KMS-11 (cell line): Measurements from ENCODE around the gene LIG3.
"Not testable (repeated sequence)": the region's sequence is repeated elsewhere in the genome, so short reads cannot be mapped to it uniquely, and the experiment has no call there.

Source experiments
- H2AFZ ChIP-seq: fragments of 200-600 bp; sonication (generic); 2 replicates; pipeline ENCODE4 v1.6.1; 2016; ENCODE audit warnings: antibody characterized with exemption, mixed run types, low read depth
- H3K27ac ChIP-seq: fragments of 200-600 bp; sonication (generic); 2 replicates; pipeline ENCODE4 v1.6.1; 2016; ENCODE audit warnings: mild to moderate bottlenecking, mixed run types
- H3K27me3 ChIP-seq: fragments of 200-600 bp; sonication (generic); 2 replicates; pipeline ENCODE4 v1.6.1; 2017; ENCODE audit warnings: mild to moderate bottlenecking, low read depth, mixed run types, moderate library complexity; ENCODE audit not compliant: insufficient read depth
- H3K36me3 ChIP-seq: fragments of 200-600 bp; sonication (generic); 2 replicates; pipeline ENCODE4 v1.6.1; 2017; ENCODE audit warnings: mild to moderate bottlenecking, mixed run types; ENCODE audit not compliant: insufficient read depth
- H3K4me1 ChIP-seq: fragments of 200-600 bp; sonication (generic); 2 replicates; pipeline ENCODE4 v1.6.1; 2016; ENCODE audit warnings: mild to moderate bottlenecking, low read depth, mixed run types; ENCODE audit not compliant: poor library complexity, severe bottlenecking
- H3K4me2 ChIP-seq: fragments of 200-600 bp; sonication (generic); 2 replicates; pipeline ENCODE4 v1.7.0; 2016; ENCODE audit warnings: mild to moderate bottlenecking, mixed run types
- H3K4me3 ChIP-seq: fragments of 200-600 bp; sonication (generic); IDR thresholded peaks from 2 replicates; pipeline ENCODE4 v1.6.1; 2017; ENCODE audit warnings: low read depth, low read length, mixed read lengths; ENCODE audit not compliant: insufficient read depth
- H3K79me2 ChIP-seq: fragments of 200-600 bp; sonication (generic); 2 replicates; pipeline ENCODE4 v1.6.1; 2016; ENCODE audit warnings: low read depth, mixed run types; ENCODE audit not compliant: insufficient read depth
- H3K9ac ChIP-seq: fragments of 200-600 bp; sonication (generic); 2 replicates; pipeline ENCODE4 v1.6.1; 2016; ENCODE audit warnings: mild to moderate bottlenecking, mixed run types
- H4K20me1 ChIP-seq: fragments of 200-600 bp; sonication (generic); 2 replicates; pipeline ENCODE4 v1.6.1; 2016; ENCODE audit warnings: mild to moderate bottlenecking, mixed run types; ENCODE audit not compliant: insufficient read depth
- TF ChIP-seq, protein P1 (sequence below): fragments of 200-600 bp; sonication (generic); conservative IDR thresholded peaks from 2 replicates; pipeline ENCODE4 v1.6.1; 2017; ENCODE audit warnings: low read depth, mild to moderate bottlenecking, antibody characterized with exemption, low read length, moderate library complexity, mixed read lengths

Gene LIG3

GRCh38 chr17:34980353-34980680 lies at the start of gene LIG3:
Gene LIG3, plus strand, starts transcription at chr17:34980512. Its CDS starts 2,494 bp downstream, at chr17:34983006.
- Histone ChIP-seq H3K79me2 (peaks cover 26% of the 10 kb centered on the region), H3K4me1 (peaks cover 19% of the 10 kb centered on the region), H3K4me3 (no peak within 1 kb of the TSS), H3K27ac (peak within 1 kb of the TSS; percentile 98), H3K36me3 (no peaks in the 10 kb centered on the region), H3K9ac (peak within 1 kb of the TSS; percentile 97), H4K20me1 (no peaks in the 10 kb centered on the region), H3K4me2 (peak within 1 kb of the TSS; percentile 99), H2AFZ (peak within 1 kb of the TSS; percentile 69), H3K27me3 (no peaks in the 10 kb centered on the region)
- TF ChIP-seq, protein P1, sequence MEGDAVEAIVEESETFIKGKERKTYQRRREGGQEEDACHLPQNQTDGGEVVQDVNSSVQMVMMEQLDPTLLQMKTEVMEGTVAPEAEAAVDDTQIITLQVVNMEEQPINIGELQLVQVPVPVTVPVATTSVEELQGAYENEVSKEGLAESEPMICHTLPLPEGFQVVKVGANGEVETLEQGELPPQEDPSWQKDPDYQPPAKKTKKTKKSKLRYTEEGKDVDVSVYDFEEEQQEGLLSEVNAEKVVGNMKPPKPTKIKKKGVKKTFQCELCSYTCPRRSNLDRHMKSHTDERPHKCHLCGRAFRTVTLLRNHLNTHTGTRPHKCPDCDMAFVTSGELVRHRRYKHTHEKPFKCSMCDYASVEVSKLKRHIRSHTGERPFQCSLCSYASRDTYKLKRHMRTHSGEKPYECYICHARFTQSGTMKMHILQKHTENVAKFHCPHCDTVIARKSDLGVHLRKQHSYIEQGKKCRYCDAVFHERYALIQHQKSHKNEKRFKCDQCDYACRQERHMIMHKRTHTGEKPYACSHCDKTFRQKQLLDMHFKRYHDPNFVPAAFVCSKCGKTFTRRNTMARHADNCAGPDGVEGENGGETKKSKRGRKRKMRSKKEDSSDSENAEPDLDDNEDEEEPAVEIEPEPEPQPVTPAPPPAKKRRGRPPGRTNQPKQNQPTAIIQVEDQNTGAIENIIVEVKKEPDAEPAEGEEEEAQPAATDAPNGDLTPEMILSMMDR, result no peak

- H3K4me1 ChIP-seq, H3K27me3 ChIP-seq, H2AFZ ChIP-seq, H3K4me2 ChIP-seq, H3K4me3 ChIP-seq, H3K79me2 ChIP-seq, H3K27ac ChIP-seq, H3K36me3 ChIP-seq, H4K20me1 ChIP-seq, H3K9ac ChIP-seq: not testable (repeated sequence)
These were observed 29.5 kb upstream of the LIG3 start for GRCh38 chr17:34950780-34951179.

DNA sequence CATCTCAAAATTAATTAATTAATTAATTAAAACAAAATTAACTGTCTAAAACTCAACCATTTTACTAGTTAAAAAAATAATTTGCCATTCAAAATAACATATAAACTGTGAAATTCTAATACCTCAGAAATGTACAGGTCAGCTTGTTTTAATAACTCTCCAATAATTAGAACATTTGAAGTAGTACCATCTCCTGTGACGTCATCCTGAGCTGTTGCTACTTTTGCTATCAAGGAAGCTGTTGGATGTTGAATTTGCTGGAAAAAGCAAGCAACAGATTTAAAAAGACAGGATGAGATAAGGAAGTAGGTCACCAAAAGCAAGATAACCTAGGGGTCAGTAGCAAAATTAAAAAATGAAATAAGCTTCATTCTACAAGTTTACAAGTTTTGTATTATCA lies 21.9 kb upstream of the LIG3 start:
- H3K27me3 ChIP-seq, result no peaks in the 10 kb centered on the region
- TF ChIP-seq, protein P1, result no peak
- H3K27ac ChIP-seq, result no peak overlapping the region
- H3K4me1 ChIP-seq, result peaks cover 20% of the 10 kb centered on the region
- no peaks in the 10 kb centered on the region for H3K36me3 ChIP-seq
- no peak overlapping the region for H3K4me2 ChIP-seq
- H3K4me3 ChIP-seq, result no peak overlapping the region
- H3K9ac ChIP-seq, result no peak overlapping the region
- H3K79me2 ChIP-seq, result peaks cover 17% of the 10 kb centered on the region; the same call in 1 of the 2 replicates
- no peaks in the 10 kb centered on the region for H4K20me1 ChIP-seq
- H2AFZ ChIP-seq, result no peak overlapping the region

GRCh38 chr17:34961093-34961911 lies 19.0 kb upstream of the LIG3 start, which contains the start of the genes CCT6B and ZNF830:
Gene CCT6B, minus strand, starts transcription at chr17:34961460. Its CDS starts 67 bp downstream, at chr17:34961393.
Gene ZNF830, plus strand, starts transcription at chr17:34961540. Its CDS starts 27 bp downstream, at chr17:34961567.
- H4K20me1 ChIP-seq, result no peaks in the 10 kb centered on the region
- H3K9ac ChIP-seq, result peak within 1 kb of the TSS; percentile 95
- H3K27me3 ChIP-seq, result no peaks in the 10 kb centered on the region
- peaks cover 20% of the 10 kb centered on the region for H3K4me1 ChIP-seq
- peaks cover 17% of the 10 kb centered on the region; the same call in 1 of the 2 replicates for H3K79me2 ChIP-seq
- TF ChIP-seq, protein P1, result no peak
- peak within 1 kb of the TSS; percentile 87 for H2AFZ ChIP-seq
- peak within 1 kb of the TSS; percentile 32 for H3K4me3 ChIP-seq
- H3K36me3 ChIP-seq, result no peaks in the 10 kb centered on the region
- H3K27ac ChIP-seq, result peak within 1 kb of the TSS; percentile 94
- peak within 1 kb of the TSS; percentile 95 for H3K4me2 ChIP-seq

DNA sequence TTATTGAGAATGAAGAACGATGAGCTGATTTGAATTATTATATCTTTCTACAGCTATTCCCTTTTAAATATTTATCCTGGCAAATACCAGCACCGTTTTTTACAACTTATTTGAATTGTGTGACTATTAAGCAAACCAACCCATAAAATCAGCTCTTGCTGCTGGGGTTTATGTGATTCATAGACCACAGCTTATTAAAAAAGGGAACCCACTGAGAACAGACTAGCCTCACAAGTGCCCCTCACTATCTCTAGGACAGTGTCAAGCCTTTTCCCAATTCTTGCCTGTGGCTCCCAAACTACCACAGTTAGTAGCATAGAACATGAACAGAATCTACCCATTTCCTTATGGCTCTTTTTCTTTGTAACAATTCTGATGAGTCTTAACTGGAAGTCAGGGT lies 6.1 kb upstream of the LIG3 start:
- Histone ChIP-seq H3K9ac (no peak overlapping the region), H3K27me3 (no peaks in the 10 kb centered on the region), H3K4me1 (peaks cover 7% of the 10 kb centered on the region), H3K4me2 (no peak overlapping the region), H3K79me2 (no peaks in the 10 kb centered on the region), H3K36me3 (no peaks in the 10 kb centered on the region), H3K4me3 (no peak overlapping the region), H3K27ac (no peak overlapping the region), H4K20me1 (no peaks in the 10 kb centered on the region), H2AFZ (no peak overlapping the region)
- TF ChIP-seq, protein P1, result no peak
